RWPE2 (cell line): ENCODE measurements around the gene SLC2A2.
A peak's percentile ranks its signal among the peaks of the same experiment; 100 is the strongest.

ENCODE experiments used
- ATAC-seq: fragments of 200-7000 bp; cut with Tn5 transposase; 3 replicates; pipeline ENCODE4 v1.9.1; 2021; ENCODE audit warnings: low read depth
- DNase-seq: peaks from one replicate; pipeline ENCODE4 v3.0.0-alpha.2; 2020; ENCODE audit warnings: low spot score
- H3K27ac ChIP-seq: fragments of 450-650 bp; 2 replicates; pipeline ENCODE4 v1.5.1; 2017; ENCODE audit warnings: mild to moderate bottlenecking; ENCODE audit not compliant: poor library complexity, severe bottlenecking
- H3K27me3 ChIP-seq: fragments of 250-450 bp; sonication (Bioruptor Pico); 2 replicates; pipeline ENCODE4 v1.5.1; 2021; ENCODE audit warnings: mild to moderate bottlenecking, moderate library complexity; ENCODE audit not compliant: insufficient read depth, poor library complexity, severe bottlenecking
- H3K36me3 ChIP-seq: fragments of 250-450 bp; sonication (Bioruptor Pico); 2 replicates; pipeline ENCODE4 v1.5.1; 2020; ENCODE audit warnings: low read depth, mild to moderate bottlenecking, moderate library complexity
- H3K4me1 ChIP-seq: fragments of 250-450 bp; sonication (Bioruptor Pico); 2 replicates; pipeline ENCODE4 v1.5.1; 2021; ENCODE audit warnings: mild to moderate bottlenecking, moderate library complexity; ENCODE audit not compliant: insufficient read depth, poor library complexity, severe bottlenecking
- H3K4me3 ChIP-seq: fragments of 250-450 bp; sonication (Bioruptor Pico); 2 replicates; pipeline ENCODE4 v1.5.1; 2021; ENCODE audit warnings: mild to moderate bottlenecking, moderate library complexity; ENCODE audit not compliant: severe bottlenecking
- H3K9me3 ChIP-seq: fragments of 250-450 bp; sonication (Bioruptor Pico); 2 replicates; pipeline ENCODE4 v1.5.1; 2021; ENCODE audit warnings: mild to moderate bottlenecking, moderate library complexity; ENCODE audit not compliant: severe bottlenecking
- CTCF ChIP-seq: fragments of 450-650 bp; IDR thresholded peaks from one replicate; pipeline ENCODE4 v1.5.1; 2017; ENCODE audit warnings: mild to moderate bottlenecking, moderate library complexity; ENCODE audit not compliant: poor library complexity, severe bottlenecking

The SLC2A2 gene

GRCh38 chr3:171001250-171001893 lies 25.1 kb downstream of the SLC2A2 start:
- no peak for DNase-seq
- no peak for TF ChIP-seq CTCF
- H3K4me3 ChIP-seq: no peak overlapping the region
- no peaks in the 10 kb centered on the region for H3K9me3 ChIP-seq
- no peak for ATAC-seq
- H3K36me3 ChIP-seq: no peaks in the 10 kb centered on the region
- no peak overlapping the region for H3K27ac ChIP-seq
- no peaks in the 10 kb centered on the region for H3K27me3 ChIP-seq
- H3K4me1 ChIP-seq: peaks cover 31% of the 10 kb centered on the region

GRCh38 chr3:171000281-171000680 lies 26.2 kb downstream of the SLC2A2 start:
- H3K27ac ChIP-seq: peak overlapping the region; percentile 42
- no peak for TF ChIP-seq CTCF
- H3K4me1 ChIP-seq: peaks cover 31% of the 10 kb centered on the region
- DNase-seq (no peak), ATAC-seq (no peak)
- no peaks in the 10 kb centered on the region for H3K36me3 ChIP-seq
- H3K4me3 ChIP-seq: no peak overlapping the region
- H3K27me3 ChIP-seq: no peaks in the 10 kb centered on the region
- H3K9me3 ChIP-seq: no peaks in the 10 kb centered on the region

GRCh38 chr3:170999737-171000242 lies 26.7 kb downstream of the SLC2A2 start:
- no peaks in the 10 kb centered on the region for H3K27me3 ChIP-seq
- DNase-seq: no peak
- TF ChIP-seq CTCF: no peak
- no peaks in the 10 kb centered on the region for H3K36me3 ChIP-seq
- no peaks in the 10 kb centered on the region for H3K9me3 ChIP-seq
- H3K27ac ChIP-seq: peak overlapping the region; percentile 42
- peaks cover 31% of the 10 kb centered on the region for H3K4me1 ChIP-seq
- ATAC-seq: peak; percentile 93
- H3K4me3 ChIP-seq: no peak overlapping the region

- ATAC-seq (no peak), DNase-seq (no peak)
- Histone ChIP-seq H3K27ac (peak overlapping the region; percentile 42), H3K4me1 (peaks cover 31% of the 10 kb centered on the region), H3K4me3 (no peak overlapping the region), H3K27me3 (no peaks in the 10 kb centered on the region), H3K36me3 (no peaks in the 10 kb centered on the region), H3K9me3 (no peaks in the 10 kb centered on the region)
- TF ChIP-seq CTCF: no peak
These were observed 28.3 kb downstream of the SLC2A2 start for GRCh38 chr3:170997961-170998913.
